HepG2 (cell line): ENCODE data around the gene HOXA9. TPM values are rescaled to one million over a fixed set of nuclear protein-coding genes. Genes with fewer than 3 reads are reported as not detected.
A peak's percentile ranks its signal among the peaks of the same experiment; 100 is the strongest.

ENCODE experiments used
- ARHGAP35 ChIP-seq: sonication (generic); formaldehyde crosslinking; IDR thresholded peaks from 2 replicates; pipeline ENCODE4 v1.9.0; 2022; ENCODE audit warnings: mild to moderate bottlenecking, inconsistent platforms, moderate library complexity, missing genetic modification reagents, borderline replicate concordance
- E2F5 ChIP-seq: sonication (generic); formaldehyde crosslinking; conservative IDR thresholded peaks from 2 replicates; pipeline ENCODE4 v1.4.0; 2020; ENCODE audit warnings: missing genetic modification reagents
- ETV5 ChIP-seq: IDR thresholded peaks from 2 replicates; pipeline ENCODE4 v1.6.1; 2018; ENCODE audit warnings: missing biosample characterization, missing genetic modification reagents, inconsistent platforms, borderline replicate concordance
- FOXA1 ChIP-seq, 2 experiments: fragments of 450-650 bp in 1 of 2; sonication (generic) in 1 of 2; formaldehyde crosslinking in 1 of 2; IDR thresholded peaks; 2 replicates each; pipeline versions ENCODE4 v1.4.0 to v1.6.1; 2016 to 2020; ENCODE audit warnings: missing genetic modification reagents in 1 of 2
- GZF1 ChIP-seq: sonication (generic); formaldehyde crosslinking; IDR thresholded peaks from 2 replicates; pipeline ENCODE4 v1.5.1; 2020; ENCODE audit warnings: mild to moderate bottlenecking, missing genetic modification reagents
- NRL ChIP-seq: sonication (generic); formaldehyde crosslinking; IDR thresholded peaks from 2 replicates; pipeline ENCODE4 v1.5.0; 2020; ENCODE audit warnings: missing genetic modification reagents, mild to moderate bottlenecking, moderate library complexity, borderline replicate concordance
- PHF8 ChIP-seq: sonication (generic); formaldehyde crosslinking; IDR thresholded peaks from 2 replicates; pipeline ENCODE4 v1.5.0; 2020; ENCODE audit warnings: missing genetic modification reagents
- PTBP1 ChIP-seq: fragments of 200-400 bp; formaldehyde crosslinking; IDR thresholded peaks from 2 replicates; pipeline ENCODE4 v1.6.1; 2018; ENCODE audit warnings: low read length, low read depth; ENCODE audit not compliant: poor library complexity, severe bottlenecking
- RXRB ChIP-seq: IDR thresholded peaks from 2 replicates; pipeline ENCODE4 v1.6.1; 2016; ENCODE audit warnings: borderline replicate concordance, missing genetic modification reagents, missing compliant biosample characterization
- ZBTB44 ChIP-seq: sonication (generic); formaldehyde crosslinking; IDR thresholded peaks from 2 replicates; pipeline ENCODE4 v1.4.0; 2020; ENCODE audit warnings: missing genetic modification reagents
- ZBTB7A ChIP-seq: sonication (generic); formaldehyde crosslinking; IDR thresholded peaks from 2 replicates; pipeline ENCODE4 v1.8.0; 2022; ENCODE audit warnings: mild to moderate bottlenecking, missing genetic modification reagents
- ZBTB7B ChIP-seq: sonication (generic); formaldehyde crosslinking; IDR thresholded peaks from 2 replicates; pipeline ENCODE4 v1.4.0; 2020; ENCODE audit warnings: missing genetic modification reagents
- ZNF546 ChIP-seq: sonication (generic); formaldehyde crosslinking; conservative IDR thresholded peaks from 2 replicates; pipeline ENCODE4 v1.8.1; 2023; ENCODE audit warnings: mild to moderate bottlenecking, missing genetic modification reagents
- ZNF629 ChIP-seq: sonication (generic); formaldehyde crosslinking; conservative IDR thresholded peaks from 2 replicates; pipeline ENCODE4 v1.5.0; 2020; ENCODE audit warnings: missing genetic modification reagents
- ZNF713 ChIP-seq: sonication (generic); formaldehyde crosslinking; IDR thresholded peaks from 2 replicates; pipeline ENCODE4 v1.4.0; 2020; ENCODE audit warnings: mild to moderate bottlenecking, missing genetic modification reagents
- ZNF816 ChIP-seq: sonication (generic); formaldehyde crosslinking; IDR thresholded peaks from 2 replicates; pipeline ENCODE4 v1.8.0; 2022; ENCODE audit warnings: missing genetic modification reagents, mild to moderate bottlenecking, borderline replicate concordance
- ZNF850 ChIP-seq: sonication (generic); formaldehyde crosslinking; conservative IDR thresholded peaks from 2 replicates; pipeline ENCODE4 v1.9.0; 2021; ENCODE audit warnings: mild to moderate bottlenecking, missing genetic modification reagents
- polyA plus RNA-seq, 8 experiments: library from polyadenylated mRNA; depleted of rRNA in 3 of 8; stranded (reverse) in 7 of 8; unstranded in 1 of 8; fragments of >200 nt; fragmentation: Illumina TruSeq in 4 of 8; extraction: Trizol in 4 of 8; gene quantifications; 2 replicates each; pipeline versions ENCODE4 v1.2.1 to v1.2.3, GENCODE V29; 2011 to 2016; ENCODE audit warnings: low read depth in 4 of 8, missing spikeins in 1 of 8, mixed read lengths in 1 of 8; ENCODE audit not compliant: insufficient read depth in 1 of 8
- total RNA-seq, 5 experiments: library from RNA; depleted of rRNA; stranded (reverse); fragments of >200 nt; fragmentation: Illumina TruSeq; extraction: Trizol; gene quantifications; 2 replicates each; pipeline ENCODE4 v1.2.3, GENCODE V29; 2016; ENCODE audit warnings: low read depth in 1 of 5
- TF ChIP-seq, protein P1 (sequence below): sonication (generic); formaldehyde crosslinking; IDR thresholded peaks from 2 replicates; pipeline ENCODE4 v1.4.0; 2020; ENCODE audit warnings: missing genetic modification reagents, mild to moderate bottlenecking, borderline replicate concordance
- TF ChIP-seq, protein P2 (sequence below): sonication (generic); formaldehyde crosslinking; IDR thresholded peaks from 2 replicates; pipeline ENCODE4 v1.4.0; 2020; ENCODE audit warnings: missing genetic modification reagents, borderline replicate concordance
- TF ChIP-seq, protein P3 (sequence below): sonication (generic); formaldehyde crosslinking; IDR thresholded peaks from 2 replicates; pipeline ENCODE4 v1.8.0; 2022; ENCODE audit warnings: missing genetic modification reagents, mild to moderate bottlenecking, inconsistent platforms, borderline replicate concordance

The HOXA9 gene
- total and polyA plus RNA-seq, 2 of the 13 experiments (the other 11 are each of a cell fraction or from before 2014, with no cell fraction given): not detected

GRCh38 chr7:27130540-27131389 lies 34.6 kb downstream of the HOXA9 start, which contains the start of gene HOXA4 (continued):
- TF ChIP-seq ZBTB44 (CRISPR knock-in tag): no peak
- TF ChIP-seq, protein P1, sequence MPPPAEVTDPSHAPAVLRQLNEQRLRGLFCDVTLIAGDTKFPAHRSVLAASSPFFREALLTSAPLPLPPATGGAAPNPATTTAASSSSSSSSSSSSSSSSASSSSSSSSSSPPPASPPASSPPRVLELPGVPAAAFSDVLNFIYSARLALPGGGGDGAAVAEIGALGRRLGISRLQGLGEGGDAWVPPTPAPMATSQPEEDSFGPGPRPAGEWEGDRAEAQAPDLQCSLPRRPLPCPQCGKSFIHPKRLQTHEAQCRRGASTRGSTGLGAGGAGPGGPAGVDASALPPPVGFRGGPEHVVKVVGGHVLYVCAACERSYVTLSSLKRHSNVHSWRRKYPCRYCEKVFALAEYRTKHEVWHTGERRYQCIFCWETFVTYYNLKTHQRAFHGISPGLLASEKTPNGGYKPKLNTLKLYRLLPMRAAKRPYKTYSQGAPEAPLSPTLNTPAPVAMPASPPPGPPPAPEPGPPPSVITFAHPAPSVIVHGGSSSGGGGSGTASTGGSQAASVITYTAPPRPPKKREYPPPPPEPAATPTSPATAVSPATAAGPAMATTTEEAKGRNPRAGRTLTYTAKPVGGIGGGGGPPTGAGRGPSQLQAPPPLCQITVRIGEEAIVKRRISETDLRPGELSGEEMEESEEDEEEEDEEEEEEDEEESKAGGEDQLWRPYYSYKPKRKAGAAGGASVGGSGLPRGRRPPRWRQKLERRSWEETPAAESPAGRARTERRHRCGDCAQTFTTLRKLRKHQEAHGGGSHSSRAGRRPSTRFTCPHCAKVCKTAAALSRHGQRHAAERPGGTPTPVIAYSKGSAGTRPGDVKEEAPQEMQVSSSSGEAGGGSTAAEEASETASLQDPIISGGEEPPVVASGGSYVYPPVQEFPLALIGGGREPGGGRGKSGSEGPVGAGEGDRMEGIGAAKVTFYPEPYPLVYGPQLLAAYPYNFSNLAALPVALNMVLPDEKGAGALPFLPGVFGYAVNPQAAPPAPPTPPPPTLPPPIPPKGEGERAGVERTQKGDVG: peak; percentile 75; the same call in 1 of the 2 replicates
- no peak; the same call in 1 of the 2 replicates for TF ChIP-seq ZNF850
- TF ChIP-seq ZBTB7B: peak; percentile 73; the same call in 1 of the 2 replicates
- TF ChIP-seq, protein P2, sequence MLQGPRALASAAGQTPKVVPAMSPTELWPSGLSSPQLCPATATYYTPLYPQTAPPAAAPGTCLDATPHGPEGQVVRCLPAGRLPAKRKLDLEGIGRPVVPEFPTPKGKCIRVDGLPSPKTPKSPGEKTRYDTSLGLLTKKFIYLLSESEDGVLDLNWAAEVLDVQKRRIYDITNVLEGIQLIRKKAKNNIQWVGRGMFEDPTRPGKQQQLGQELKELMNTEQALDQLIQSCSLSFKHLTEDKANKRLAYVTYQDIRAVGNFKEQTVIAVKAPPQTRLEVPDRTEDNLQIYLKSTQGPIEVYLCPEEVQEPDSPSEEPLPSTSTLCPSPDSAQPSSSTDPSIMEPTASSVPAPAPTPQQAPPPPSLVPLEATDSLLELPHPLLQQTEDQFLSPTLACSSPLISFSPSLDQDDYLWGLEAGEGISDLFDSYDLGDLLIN (CRISPR knock-in tag): no peak
- TF ChIP-seq ETV5 (CRISPR knock-in tag): peak; percentile 56
- no peak for TF ChIP-seq ZNF629 (CRISPR knock-in tag)
- TF ChIP-seq RXRB (CRISPR knock-in tag): peak; percentile 61
- TF ChIP-seq ZNF546: no peak
- no peak for TF ChIP-seq ZNF816
- no peak for TF ChIP-seq GZF1 (CRISPR knock-in tag)
- peak; percentile 89 for TF ChIP-seq PHF8
- TF ChIP-seq PTBP1: no peak
- TF ChIP-seq E2F5 (CRISPR knock-in tag): 0 out of 2 replicates have a peak, but pooled peaks have one; percentile 22
- TF ChIP-seq ARHGAP35: peak; percentile 87; the same call in 1 of the 2 replicates
- TF ChIP-seq FOXA1 (IDR thresholded peaks at IDR 0.05): no peak
- no peak for TF ChIP-seq FOXA1 (CRISPR knock-in tag; IDR thresholded peaks at IDR 0.05)
- TF ChIP-seq, protein P3, sequence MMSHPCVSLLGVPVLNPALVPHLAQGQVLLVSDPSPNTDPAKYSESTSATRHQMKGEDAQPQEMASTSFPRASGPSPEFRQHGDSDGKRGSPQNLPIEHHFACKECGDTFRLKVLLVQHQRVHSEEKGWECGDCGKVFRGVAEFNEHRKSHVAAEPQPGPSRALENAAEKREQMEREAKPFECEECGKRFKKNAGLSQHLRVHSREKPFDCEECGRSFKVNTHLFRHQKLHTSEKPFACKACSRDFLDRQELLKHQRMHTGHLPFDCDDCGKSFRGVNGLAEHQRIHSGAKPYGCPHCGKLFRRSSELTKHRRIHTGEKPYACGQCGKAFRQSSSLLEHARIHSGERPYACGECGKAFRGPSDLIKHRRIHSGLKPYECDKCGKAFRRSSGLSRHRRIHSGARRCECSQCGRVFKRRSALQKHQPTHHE (CRISPR knock-in tag): no peak; the same call in 1 of the 2 replicates
- no peak for TF ChIP-seq ZNF713
- peak; percentile 69 for TF ChIP-seq ZBTB7A
- TF ChIP-seq NRL (CRISPR knock-in tag): peak; percentile 86; the same call in 1 of the 2 replicates
